ENCODE results near the gene TNRC6B.

DNA sequence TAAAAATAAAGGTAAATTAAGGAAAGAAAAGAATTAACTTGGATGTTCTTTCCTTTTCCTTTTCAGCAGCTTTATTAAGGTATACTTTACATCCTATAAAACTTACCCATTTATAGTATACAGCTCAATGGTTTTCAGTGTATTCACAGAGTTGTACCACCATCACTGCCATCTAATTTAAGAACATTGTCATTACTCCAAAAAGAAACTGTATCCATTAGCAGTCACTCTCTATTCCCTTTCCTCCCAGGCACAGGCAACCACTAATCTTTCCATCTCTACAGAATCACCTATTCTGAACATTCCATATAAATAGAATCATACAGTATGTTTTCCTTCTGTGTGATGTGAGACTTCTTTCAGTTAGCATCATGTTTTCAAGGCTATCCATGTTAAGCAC is 38.9 kb upstream of the TNRC6B start:
- TF ChIP-seq, protein P1, sequence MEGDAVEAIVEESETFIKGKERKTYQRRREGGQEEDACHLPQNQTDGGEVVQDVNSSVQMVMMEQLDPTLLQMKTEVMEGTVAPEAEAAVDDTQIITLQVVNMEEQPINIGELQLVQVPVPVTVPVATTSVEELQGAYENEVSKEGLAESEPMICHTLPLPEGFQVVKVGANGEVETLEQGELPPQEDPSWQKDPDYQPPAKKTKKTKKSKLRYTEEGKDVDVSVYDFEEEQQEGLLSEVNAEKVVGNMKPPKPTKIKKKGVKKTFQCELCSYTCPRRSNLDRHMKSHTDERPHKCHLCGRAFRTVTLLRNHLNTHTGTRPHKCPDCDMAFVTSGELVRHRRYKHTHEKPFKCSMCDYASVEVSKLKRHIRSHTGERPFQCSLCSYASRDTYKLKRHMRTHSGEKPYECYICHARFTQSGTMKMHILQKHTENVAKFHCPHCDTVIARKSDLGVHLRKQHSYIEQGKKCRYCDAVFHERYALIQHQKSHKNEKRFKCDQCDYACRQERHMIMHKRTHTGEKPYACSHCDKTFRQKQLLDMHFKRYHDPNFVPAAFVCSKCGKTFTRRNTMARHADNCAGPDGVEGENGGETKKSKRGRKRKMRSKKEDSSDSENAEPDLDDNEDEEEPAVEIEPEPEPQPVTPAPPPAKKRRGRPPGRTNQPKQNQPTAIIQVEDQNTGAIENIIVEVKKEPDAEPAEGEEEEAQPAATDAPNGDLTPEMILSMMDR (IDR thresholded peaks at IDR 0.05), result no peak
- no peak for TF ChIP-seq POLR2A (IDR thresholded peaks at IDR 0.05)
